A673 (cell line): ENCODE measurements around the gene STRBP. TPM values are rescaled to one million over a fixed set of nuclear protein-coding genes. Genes with fewer than 3 reads are reported as not detected.

Experiments used
- BruUV-seq: library from RNA; stranded (reverse); fragments of 400-500 nt; replicated peaks from 2 replicates; lab custom pipeline; 2021; lab: Mats Ljungman, UMichigan
- CTCF ChIA-PET: fragments of 300-600 bp; sonication (Branson Sonifier 250); formaldehyde crosslinking; loops from one replicate; lab custom pipeline; 2022; ENCODE audit warnings: antibody characterized with exemption; lab: Charles Lee
- POLR2A ChIA-PET: fragments of 300-600 bp; sonication (Branson Sonifier 250); formaldehyde crosslinking; loops from one replicate; lab custom pipeline; 2022; ENCODE audit warnings: antibody characterized with exemption; ENCODE audit not compliant: low non-redundant PET; lab: Charles Lee
- DNase-seq: peaks from one replicate; pipeline ENCODE4 v3.0.0-alpha.2; 2015; ENCODE audit warnings: low spot score
- H3K27ac ChIP-seq: fragments of 200-600 bp; sonication (generic); 2 replicates; pipeline ENCODE4 v1.5.1; 2016; ENCODE audit warnings: mixed run types, low read depth, mild to moderate bottlenecking, mixed read lengths, antibody characterized with exemption, low read length; ENCODE audit not compliant: poor library complexity, severe bottlenecking
- H3K27me3 ChIP-seq: fragments of 200-600 bp; sonication (generic); replicated peaks from 2 replicates; pipeline ENCODE4 v1.6.1; 2017; ENCODE audit warnings: mixed run types, low read depth, mild to moderate bottlenecking, mixed read lengths, antibody characterized with exemption, low read length; ENCODE audit not compliant: insufficient read depth, poor library complexity
- H3K36me3 ChIP-seq: fragments of 200-600 bp; sonication (generic); 2 replicates; pipeline ENCODE4 v1.6.1; 2016; ENCODE audit warnings: mixed run types, mild to moderate bottlenecking, mixed read lengths, antibody characterized with exemption, low read length; ENCODE audit not compliant: insufficient read depth, poor library complexity, severe bottlenecking
- H3K4me1 ChIP-seq: fragments of 200-600 bp; sonication (generic); 2 replicates; pipeline ENCODE4 v1.6.1; 2017; ENCODE audit warnings: mixed run types, mild to moderate bottlenecking, mixed read lengths, antibody characterized with exemption, low read length; ENCODE audit not compliant: insufficient read depth, poor library complexity, severe bottlenecking
- H3K4me3 ChIP-seq: fragments of 200-600 bp; sonication (generic); 2 replicates; pipeline ENCODE4 v1.5.1; 2016; ENCODE audit warnings: low read depth, mixed run types, mild to moderate bottlenecking, mixed read lengths, low read length; ENCODE audit not compliant: poor library complexity, severe bottlenecking
- H3K9me3 ChIP-seq: fragments of 200-600 bp; sonication (generic); 2 replicates; pipeline ENCODE4 v1.6.1; 2016; ENCODE audit warnings: mixed run types, low read depth, mild to moderate bottlenecking, mixed read lengths, antibody characterized with exemption, low read length; ENCODE audit not compliant: poor library complexity, severe bottlenecking
- CTCF ChIP-seq: fragments of 300-800, 200-600 bp; sonication (generic); conservative IDR thresholded peaks from 2 replicates; pipeline ENCODE4 v1.5.1; 2017; ENCODE audit warnings: low read depth, mild to moderate bottlenecking, antibody characterized with exemption, low read length, moderate library complexity, mixed read lengths
- EZH2 ChIP-seq: fragments of 200-600 bp; sonication (generic); IDR thresholded peaks from 2 replicates; pipeline ENCODE4 v1.6.1; 2017; ENCODE audit warnings: borderline replicate concordance, low read depth, mild to moderate bottlenecking, mixed read lengths, antibody characterized with exemption, low read length; ENCODE audit not compliant: poor library complexity, severe bottlenecking
- intact Hi-C: fragments of 100-400 bp; cut with micrococcal nuclease; formaldehyde crosslinking; loops from one replicate; pipeline ENCODE4 v1.10.0; 2022; ENCODE audit not compliant: unreplicated experiment
- total RNA-seq: library from RNA; stranded (reverse); gene quantifications from 2 replicates; pipeline ENCODE4 v1.2.3, GENCODE V29; 2021

The STRBP gene
- total RNA-seq, 1 experiment from 2014 or later, result 79.4 TPM

- peak; percentile 78 for DNase-seq
- no peak overlapping the region for H3K4me3 ChIP-seq
- H3K27ac ChIP-seq, result peak overlapping the region; percentile 40
- H3K4me1 ChIP-seq, result peaks cover 43% of the 10 kb centered on the region
- TF ChIP-seq CTCF, result peak; percentile 81
- TF ChIP-seq EZH2, result no peak
- no peaks in the 10 kb centered on the region for H3K9me3 ChIP-seq
- intact Hi-C loops, result loop anchor here (1.0 to 10.0 kb wide), 2 partner anchors 267 to 617 kb away; no protein-coding TSS in a partner anchor
- ChIA-PET POLR2A (no interaction called here), CTCF (interaction anchor here (1.0 to 1.6 kb wide), 3 partner anchors 143 to 268 kb away, joined by 3 to 10 read pairs (median 3); no protein-coding TSS in a partner anchor)
- BruUV-seq, result no TSS peak
- H3K36me3 ChIP-seq, result peaks cover 39% of the 10 kb centered on the region
- H3K27me3 ChIP-seq, result no peaks in the 10 kb centered on the region
These were observed 186.6 kb downstream of the STRBP start for GRCh38 chr9:123081824-123082223.

GRCh38 chr9:123080444-123080843 lies 187.9 kb downstream of the STRBP start:
- H3K27me3 ChIP-seq, result no peaks in the 10 kb centered on the region
- CTCF ChIA-PET, result interaction anchor here (0.8 to 1.4 kb wide), 3 partner anchors 255 to 269 kb away, joined by 3 read pairs; no protein-coding TSS in a partner anchor
- no peak for DNase-seq
- H3K4me1 ChIP-seq, result peaks cover 51% of the 10 kb centered on the region
- H3K9me3 ChIP-seq, result no peaks in the 10 kb centered on the region
- BruUV-seq, result no TSS peak
- intact Hi-C loops, result loop anchor here (10.0 kb wide), 1 partner anchor 616 kb away; no protein-coding TSS in a partner anchor
- H3K36me3 ChIP-seq, result peaks cover 44% of the 10 kb centered on the region
- no peak overlapping the region for H3K4me3 ChIP-seq
- H3K27ac ChIP-seq, result peak overlapping the region; percentile 15
- POLR2A ChIA-PET, result no interaction called here
- TF ChIP-seq EZH2 (no peak), CTCF (no peak)

GRCh38 chr9:123074628-123075027 lies 193.8 kb downstream of the STRBP start:
- POLR2A ChIA-PET, result no interaction called here

More at GRCh38 chr9:123074628-123075027, 193.8 kb downstream of the STRBP start:
- no peaks in the 10 kb centered on the region for H3K27me3 ChIP-seq
- H3K4me3 ChIP-seq, result no peak overlapping the region
- H3K4me1 ChIP-seq, result peaks cover 60% of the 10 kb centered on the region
- H3K36me3 ChIP-seq, result peaks cover 33% of the 10 kb centered on the region
- TF ChIP-seq CTCF (no peak), EZH2 (no peak)
- no TSS peak for BruUV-seq
- CTCF ChIA-PET, result no interaction called here
- no peak for DNase-seq
- intact Hi-C loops, result no loop called here
- no peaks in the 10 kb centered on the region for H3K9me3 ChIP-seq
- H3K27ac ChIP-seq, result peak overlapping the region; percentile 64
